ENCODE measurements around the gene ZPBP.
"Not testable (repeated sequence)": the region's sequence is repeated elsewhere in the genome, so short reads cannot be mapped to it uniquely, and the experiment has no call there.

ZPBP gene

DNA sequence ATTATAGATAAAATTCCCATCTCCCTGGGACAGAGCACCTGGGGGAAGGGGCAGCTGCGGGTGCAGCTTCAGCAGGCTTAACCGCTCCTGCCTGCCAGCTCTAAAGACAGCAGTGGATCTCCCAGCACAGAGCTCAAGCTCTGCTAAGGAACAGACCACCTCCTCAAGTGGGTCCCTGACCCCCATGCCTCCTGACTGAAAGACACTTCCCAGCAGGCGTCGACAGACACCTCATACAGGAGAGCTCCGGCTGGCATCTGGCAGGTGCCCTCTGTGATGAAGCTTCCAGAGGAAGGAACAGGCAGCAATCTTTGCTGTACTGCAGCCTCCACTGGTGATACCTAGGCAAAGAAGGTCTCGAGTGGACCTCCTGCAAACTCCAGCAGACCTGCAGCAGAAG, 51.9 kb downstream of the ZPBP start:
- DNase-seq (ENCODE audit: low read depth in 1 of 2, low spot score in 1 of 2) = not testable (repeated sequence)

- no peak for DNase-seq (ENCODE audit: low read depth in 1 of 2, low spot score in 1 of 2)
These were observed 56.0 kb downstream of the ZPBP start for GRCh38 chr7:50037086-50037485.

- DNase-seq (ENCODE audit: low read depth in 1 of 2, low spot score in 1 of 2) = no peak
These were observed 70.1 kb downstream of the ZPBP start for GRCh38 chr7:50022991-50023390.

GRCh38 chr7:50022451-50022850, 70.6 kb downstream of the ZPBP start:
- DNase-seq (ENCODE audit: low read depth in 1 of 2, low spot score in 1 of 2) = no peak

- DNase-seq (ENCODE audit: low read depth in 1 of 2, low spot score in 1 of 2) = no peak
These were observed 97.4 kb downstream of the ZPBP start for GRCh38 chr7:49995681-49996080.

DNA sequence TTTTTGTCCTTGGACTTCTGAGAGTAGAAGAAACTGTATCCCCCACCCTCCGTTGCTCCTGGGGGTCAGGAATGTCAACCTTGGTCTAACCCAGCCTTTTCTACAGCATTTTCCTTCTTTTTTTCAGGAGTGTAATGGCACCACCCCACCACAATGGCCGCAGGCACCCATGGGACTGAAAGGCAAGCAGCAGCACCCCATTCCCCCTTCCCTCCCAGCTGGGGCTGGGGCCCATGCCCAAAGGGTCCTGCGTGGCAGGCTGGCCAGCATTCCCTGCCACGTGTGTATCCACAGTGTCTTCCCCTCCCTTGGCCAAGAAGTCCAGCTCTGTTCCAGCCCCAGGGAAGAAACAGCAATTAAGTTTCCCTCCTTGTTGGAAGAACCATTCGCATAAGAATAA, 106.9 kb downstream of the ZPBP start:
- no peak for DNase-seq (ENCODE audit: low read depth in 1 of 2, low spot score in 1 of 2)

- no peak for DNase-seq (ENCODE audit: low read depth in 1 of 2, low spot score in 1 of 2)
These were observed 112.6 kb downstream of the ZPBP start for GRCh38 chr7:49980465-49980864.

- no peak for DNase-seq (ENCODE audit: low read depth in 1 of 2, low spot score in 1 of 2)
These were observed 116.8 kb downstream of the ZPBP start for GRCh38 chr7:49976238-49976637.

DNA sequence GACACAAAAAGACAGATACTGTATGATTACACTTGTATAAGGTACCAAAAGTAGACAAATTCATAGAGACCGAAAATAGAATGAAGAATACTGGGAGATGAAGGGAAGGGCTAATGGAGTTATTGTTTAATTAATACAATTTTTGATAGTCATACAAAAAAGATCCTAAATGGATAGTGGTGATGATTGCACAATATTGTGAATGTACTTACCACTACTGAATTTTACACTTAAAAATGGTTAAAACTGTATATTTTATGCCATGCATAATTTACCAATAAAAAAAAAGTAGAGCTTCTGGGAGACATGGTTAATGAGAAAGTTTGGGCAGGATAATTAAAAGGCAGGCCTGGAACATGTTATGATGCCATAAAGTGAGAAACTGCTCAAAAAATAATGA, 119.0 kb downstream of the ZPBP start:
- DNase-seq (ENCODE audit: low read depth in 1 of 2, low spot score in 1 of 2) = no peak

- no peak for DNase-seq (ENCODE audit: low read depth in 1 of 2, low spot score in 1 of 2)
These were observed 155.4 kb downstream of the ZPBP start for GRCh38 chr7:49937608-49938007.

GRCh38 chr7:49931627-49932026, 161.4 kb downstream of the ZPBP start:
- DNase-seq (ENCODE audit: low read depth in 1 of 2, low spot score in 1 of 2) = no peak

DNA sequence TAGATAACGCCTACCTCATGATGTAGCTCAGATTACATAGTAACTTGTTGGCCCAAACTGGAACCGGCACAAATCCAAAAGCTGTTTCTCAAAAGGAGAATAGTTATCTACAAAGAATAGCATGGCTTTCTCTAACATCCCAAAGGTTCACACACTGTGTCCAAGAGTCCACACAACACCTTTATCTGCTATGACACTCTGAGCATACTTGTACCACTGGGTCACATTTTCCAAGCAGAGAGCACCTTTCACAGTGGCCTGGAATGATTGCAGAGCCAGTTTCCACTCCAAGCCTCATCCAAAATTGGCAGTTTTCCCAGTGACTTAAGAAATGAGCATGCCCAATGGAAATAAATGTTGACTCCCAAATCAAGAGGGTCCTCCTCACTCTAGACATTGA, 164.3 kb downstream of the ZPBP start:
- DNase-seq (ENCODE audit: low read depth in 1 of 2, low spot score in 1 of 2) = no peak

DNA sequence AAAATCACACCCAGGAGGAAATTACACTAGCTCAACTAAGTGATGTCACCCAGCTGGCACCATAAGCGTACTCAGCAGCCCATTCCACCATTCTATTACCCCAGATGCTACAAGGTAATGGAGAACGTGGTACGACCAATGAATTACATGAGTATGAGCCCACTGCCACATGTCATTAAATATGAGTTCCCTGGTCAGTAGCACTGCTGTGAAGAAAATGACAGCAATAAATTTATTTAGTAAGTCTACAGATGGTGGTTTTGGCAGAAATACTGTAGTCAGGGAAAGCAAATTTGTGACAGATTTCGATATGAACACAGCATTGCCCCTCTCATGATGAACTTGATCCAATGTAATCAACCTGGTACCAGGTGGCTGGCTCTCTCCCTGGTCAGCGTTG, 165.4 kb downstream of the ZPBP start:
- no peak for DNase-seq (ENCODE audit: low read depth in 1 of 2, low spot score in 1 of 2)

- no peak for DNase-seq (ENCODE audit: low read depth in 1 of 2, low spot score in 1 of 2)
These were observed 166.3 kb downstream of the ZPBP start for GRCh38 chr7:49926720-49927119.

- no peak for DNase-seq (ENCODE audit: low read depth in 1 of 2, low spot score in 1 of 2)
These were observed 181.1 kb downstream of the ZPBP start for GRCh38 chr7:49911909-49912308.

GRCh38 chr7:49894543-49894942, 198.5 kb downstream of the ZPBP start:
- DNase-seq (ENCODE audit: low read depth in 1 of 2, low spot score in 1 of 2) = no peak

DNA sequence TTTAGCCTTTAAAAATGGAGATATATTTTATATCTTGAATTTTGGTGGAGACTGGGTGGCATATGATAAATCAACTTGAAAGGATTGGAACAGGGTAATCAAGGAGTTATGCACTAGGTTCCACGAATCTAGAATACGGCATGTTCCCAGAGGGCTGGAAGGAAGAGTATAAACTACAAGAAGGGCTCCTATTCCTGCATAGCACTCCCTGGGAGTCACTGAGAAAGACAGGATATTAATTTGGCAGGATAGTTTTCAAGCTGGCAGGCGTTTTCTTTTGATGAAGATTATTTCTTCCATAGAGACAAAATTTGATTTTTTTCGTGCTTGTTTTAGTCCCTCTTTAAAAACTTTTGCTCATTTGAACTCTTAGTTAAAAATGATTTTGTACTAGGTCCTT, 199.9 kb downstream of the ZPBP start:
- no peak for DNase-seq (ENCODE audit: low read depth in 1 of 2, low spot score in 1 of 2)

- no peak for DNase-seq (ENCODE audit: low read depth in 1 of 2, low spot score in 1 of 2)
These were observed 200.6 kb downstream of the ZPBP start for GRCh38 chr7:49892481-49892880.
